GF-D8 (cell line): ENCODE measurements around the gene CLUH.
"Not testable (repeated sequence)": the region's sequence is repeated elsewhere in the genome, so short reads cannot be mapped to it uniquely, and the experiment has no call there.

ENCODE experiments used
- DNase-seq: peaks from one replicate; lab custom pipeline; 2025; lab: John Stamatoyannopoulos, UW

The CLUH gene

DNA sequence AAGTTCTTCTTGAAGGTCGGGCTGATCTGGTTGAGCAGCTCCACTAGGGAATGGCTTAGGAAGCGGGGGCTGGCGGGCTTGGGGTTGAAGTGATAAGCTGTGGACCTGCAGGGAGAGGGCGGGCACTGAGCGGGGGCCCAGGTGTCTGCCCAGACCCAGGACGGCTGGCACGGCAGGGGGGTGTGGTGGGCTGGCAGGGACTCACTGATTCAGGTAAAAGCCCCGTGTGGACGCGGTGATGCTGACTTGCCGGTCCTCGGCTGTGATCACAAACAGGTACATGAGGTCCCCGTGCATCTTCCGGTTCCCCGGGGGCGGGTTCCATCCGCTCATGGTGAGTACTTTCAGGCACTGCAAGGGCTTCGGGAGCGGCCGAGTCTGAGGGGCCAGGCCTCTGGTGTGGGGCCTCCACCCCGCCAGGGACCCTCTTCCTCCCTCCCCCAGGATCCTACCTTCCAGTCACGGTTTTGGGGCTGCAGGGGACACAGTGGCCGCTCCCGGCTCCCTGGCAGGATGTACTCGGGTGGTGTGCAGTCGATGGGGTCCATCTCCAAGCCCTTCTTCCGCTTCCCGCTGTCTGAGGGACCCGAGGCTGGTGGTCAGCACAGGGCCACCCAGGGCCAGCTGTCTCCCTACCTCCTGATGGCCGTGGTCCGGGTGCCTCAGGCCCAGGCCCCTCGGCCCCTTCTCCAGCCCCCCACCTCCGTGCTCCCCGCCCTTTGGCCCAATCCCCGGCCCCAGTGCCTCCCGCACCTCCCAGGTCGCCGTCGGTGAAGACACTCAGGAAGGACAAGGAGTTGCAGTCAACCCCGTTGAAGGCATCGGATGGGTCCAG lies 10.2 kb downstream of the CLUH start:
- no peak for DNase-seq

DNA sequence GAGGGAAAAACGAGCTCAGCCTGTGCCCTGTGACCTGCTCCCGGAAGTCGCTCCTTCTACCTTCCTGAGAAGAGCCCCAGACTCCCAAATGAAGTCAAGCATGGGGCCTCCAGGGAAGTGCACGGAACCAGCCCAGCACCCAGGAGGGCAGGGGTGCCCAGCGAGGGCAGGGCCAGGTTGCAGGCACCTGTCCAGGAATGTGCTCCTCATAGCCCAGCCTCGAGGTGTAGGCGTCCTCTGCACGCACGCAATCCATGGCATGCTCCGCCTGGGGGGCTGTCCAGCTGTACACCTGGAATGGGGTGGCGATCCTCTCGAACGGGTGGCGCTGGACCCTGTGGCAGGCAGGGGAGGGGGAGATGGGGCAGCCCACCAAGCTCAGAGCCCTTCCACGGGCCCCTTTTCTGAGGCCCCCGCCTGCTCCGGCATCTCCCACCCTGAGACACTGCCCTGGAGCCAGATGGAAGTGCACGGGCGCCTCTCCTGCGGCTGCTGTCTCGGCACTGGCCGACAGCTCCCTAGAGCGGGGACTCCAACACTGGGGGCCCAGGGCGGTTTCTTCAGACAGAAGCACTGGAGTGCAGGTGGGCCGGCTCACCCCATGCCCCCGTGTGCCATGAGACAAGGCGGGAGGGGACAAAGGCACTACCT lies 10.9 kb downstream of the CLUH start:
- DNase-seq = no peak

DNA sequence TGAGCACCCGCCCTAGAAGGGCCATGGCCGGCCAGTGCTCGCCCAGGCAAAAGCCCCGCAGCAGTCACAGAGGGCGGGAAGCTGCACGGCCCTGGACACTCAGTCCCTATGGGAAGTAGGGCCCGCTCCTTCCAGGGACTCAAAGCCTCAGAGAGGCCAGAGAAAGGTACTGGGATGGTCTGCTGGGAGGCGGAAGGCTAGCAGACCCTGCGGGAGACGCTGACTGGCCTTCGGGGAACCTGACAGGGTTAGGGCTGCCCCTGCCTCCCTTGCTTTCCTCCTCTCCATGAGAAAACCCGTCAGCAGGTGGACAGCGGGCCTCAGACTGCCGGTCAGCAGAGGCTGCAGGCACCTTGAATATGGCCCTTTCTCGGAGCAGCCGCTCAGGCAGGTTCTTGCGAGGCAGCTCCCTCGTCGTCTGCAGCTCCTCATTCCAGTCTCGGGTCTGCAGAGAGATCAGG lies 11.5 kb downstream of the CLUH start:
- no peak for DNase-seq

DNA sequence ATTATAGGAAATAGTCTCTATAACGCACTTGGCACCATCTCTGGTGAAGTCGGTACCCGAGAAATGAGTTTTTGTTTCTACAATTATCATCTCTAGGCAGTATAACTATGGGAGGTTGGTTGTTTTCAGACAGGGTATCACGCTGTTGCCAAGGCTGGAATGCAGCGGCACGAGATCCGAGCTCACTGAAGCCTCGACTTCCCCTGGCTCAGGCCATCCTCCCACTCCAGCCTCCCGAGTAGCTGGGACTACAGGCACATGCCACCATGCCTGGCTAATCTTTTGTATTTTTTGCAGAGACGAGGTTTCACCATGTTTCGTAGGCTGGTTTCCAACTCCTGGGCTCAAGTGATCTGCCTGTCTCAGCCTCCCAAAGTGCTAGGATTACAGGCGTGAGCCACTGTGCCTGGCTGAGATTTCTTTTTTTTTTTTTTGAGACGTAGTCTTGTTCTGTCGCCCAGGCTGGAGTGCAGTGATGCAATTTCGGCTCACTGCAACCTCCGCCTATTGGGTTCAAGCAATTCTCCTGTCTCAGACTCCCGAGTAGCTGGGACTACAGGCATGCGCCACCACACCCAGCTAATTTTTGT lies 12.3 kb downstream of the CLUH start:
- DNase-seq = not testable (repeated sequence)

GRCh38 chr17:2697611-2698162 lies 13.9 kb downstream of the CLUH start:
- DNase-seq = no peak

DNA sequence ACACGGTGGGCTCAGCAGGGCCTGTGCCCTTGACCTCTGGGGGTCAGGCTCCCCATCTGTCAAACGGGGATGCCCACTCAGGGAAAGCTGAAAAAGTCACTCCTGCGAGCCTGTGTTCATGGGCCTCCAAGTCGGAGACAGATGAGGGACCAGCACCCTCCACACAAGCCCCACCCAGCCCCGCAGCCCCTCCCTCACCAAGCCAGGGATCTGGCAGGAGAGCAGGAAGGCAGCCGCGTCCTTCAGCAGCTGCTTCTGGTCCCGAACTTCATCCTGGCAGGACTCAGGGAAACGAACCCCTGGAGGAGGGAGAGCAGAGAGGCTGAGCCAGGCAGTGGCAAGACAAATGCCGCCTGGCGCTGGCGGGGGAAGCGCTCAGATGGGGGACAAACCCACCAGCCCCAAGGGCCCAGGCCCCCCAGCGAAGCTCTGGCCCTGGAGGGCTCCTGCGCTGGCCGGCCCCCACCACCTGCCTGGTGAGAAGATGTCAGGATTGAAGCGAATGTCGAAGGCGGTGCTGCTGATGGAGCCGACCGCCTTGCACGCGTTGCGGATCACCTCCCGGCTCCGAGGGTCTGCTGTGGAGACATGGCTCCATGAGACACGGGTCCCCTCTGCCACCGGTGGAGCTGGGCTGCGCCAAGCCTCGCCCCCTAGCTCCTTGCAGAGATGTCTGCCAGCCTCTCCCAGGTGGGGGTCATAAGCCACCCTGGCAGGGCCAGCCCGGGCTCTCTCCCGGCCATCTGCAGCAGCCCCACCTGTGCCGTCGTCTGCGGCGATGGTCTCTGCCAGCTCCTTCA lies 15.4 kb downstream of the CLUH start:
- DNase-seq = no peak

DNA sequence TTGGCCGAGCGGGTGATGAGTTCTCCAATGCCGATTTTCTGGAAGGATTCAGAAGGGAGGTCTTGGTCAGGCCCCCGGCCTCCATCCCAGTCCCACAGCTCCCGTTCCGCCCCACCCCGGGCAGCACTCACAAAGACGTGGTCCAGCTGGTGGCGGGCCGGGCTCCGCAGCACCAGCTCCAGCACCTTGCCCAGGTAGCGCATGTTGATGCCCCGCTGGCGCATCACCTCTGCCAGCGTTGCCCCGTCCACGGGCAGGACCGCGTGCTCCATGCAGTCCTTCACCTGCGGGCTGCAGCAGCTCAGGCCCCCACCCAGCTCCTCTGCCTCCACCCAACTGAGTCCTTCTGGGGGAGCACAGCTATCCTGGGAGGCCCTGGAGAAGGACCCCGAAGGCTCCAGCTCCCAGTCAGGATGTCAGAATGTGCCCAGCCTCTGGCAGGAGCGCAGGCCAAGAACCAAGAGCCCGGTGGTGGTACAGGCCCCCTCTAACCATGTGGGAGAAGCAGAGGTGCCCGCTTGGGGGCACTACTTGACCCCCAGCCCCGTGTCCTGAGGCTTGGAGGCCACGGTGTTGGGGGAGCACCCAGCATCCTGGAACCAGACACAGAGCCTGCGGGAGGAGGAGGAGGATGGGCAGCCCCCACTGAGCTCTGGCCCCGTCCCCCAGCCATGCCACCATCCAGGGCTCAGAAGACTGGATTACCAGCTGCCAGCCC lies 16.2 kb downstream of the CLUH start:
- DNase-seq = no peak

GRCh38 chr17:2694381-2695242 lies 17.0 kb downstream of the CLUH start:
- no peak for DNase-seq

DNA sequence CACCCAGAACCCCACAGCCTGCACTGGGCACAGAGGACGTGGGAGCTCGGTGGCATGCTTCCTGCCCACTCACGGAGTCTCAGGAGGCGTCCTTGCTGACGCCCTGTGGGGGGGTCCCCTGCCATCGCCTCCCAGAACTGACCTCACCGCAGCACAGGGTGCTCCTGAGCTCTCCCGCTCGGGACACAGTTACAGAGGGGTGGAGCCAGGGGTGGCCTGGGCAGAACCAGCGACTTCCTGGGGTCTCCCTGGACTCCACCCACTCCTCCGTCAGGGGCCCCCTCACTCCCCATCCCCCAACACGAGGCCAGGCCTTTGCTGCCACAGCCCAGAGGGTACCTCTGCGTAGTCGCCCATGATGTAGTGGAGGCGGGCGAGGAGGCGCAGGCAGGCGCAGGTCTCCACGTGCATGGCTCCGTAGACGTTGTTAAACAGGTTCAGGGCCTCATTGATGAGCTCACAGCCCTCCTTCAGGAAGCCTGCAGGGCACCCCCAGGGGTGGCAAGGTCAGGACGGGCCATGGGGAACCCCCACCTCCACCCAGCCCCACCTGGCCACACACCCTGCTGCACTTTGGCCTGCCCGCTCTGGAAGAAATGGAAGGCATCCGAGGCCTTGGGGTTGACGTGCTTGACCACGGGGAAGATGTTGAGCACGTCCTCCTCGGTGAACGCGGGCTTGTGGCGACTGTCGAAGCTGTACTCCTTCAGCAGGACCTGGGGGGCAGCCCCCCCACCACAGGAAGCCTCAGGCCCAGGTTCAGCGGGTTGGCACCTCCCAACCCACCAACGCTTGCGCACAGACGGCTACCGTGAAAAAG lies 17.8 kb downstream of the CLUH start:
- no peak for DNase-seq

DNA sequence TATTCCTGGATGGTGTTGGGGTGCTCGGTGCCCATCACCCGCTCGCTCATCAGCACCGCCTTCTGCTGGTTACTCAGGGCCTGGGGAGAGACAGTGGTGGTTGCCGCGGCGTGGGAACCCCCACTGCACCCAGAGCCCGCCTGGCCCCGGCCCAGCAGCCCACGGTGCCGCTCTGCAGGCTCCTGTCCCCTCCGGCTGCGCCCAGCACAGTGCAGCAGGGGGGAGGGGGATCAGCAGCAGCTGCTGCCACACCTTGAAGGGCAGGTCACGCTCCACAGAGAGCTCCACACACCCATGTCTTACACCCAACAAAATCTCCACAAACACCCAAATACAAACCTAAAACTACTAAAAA lies 18.8 kb downstream of the CLUH start:
- DNase-seq = no peak

- DNase-seq = no peak
These were observed 19.4 kb downstream of the CLUH start for GRCh38 chr17:2691965-2692780.

DNA sequence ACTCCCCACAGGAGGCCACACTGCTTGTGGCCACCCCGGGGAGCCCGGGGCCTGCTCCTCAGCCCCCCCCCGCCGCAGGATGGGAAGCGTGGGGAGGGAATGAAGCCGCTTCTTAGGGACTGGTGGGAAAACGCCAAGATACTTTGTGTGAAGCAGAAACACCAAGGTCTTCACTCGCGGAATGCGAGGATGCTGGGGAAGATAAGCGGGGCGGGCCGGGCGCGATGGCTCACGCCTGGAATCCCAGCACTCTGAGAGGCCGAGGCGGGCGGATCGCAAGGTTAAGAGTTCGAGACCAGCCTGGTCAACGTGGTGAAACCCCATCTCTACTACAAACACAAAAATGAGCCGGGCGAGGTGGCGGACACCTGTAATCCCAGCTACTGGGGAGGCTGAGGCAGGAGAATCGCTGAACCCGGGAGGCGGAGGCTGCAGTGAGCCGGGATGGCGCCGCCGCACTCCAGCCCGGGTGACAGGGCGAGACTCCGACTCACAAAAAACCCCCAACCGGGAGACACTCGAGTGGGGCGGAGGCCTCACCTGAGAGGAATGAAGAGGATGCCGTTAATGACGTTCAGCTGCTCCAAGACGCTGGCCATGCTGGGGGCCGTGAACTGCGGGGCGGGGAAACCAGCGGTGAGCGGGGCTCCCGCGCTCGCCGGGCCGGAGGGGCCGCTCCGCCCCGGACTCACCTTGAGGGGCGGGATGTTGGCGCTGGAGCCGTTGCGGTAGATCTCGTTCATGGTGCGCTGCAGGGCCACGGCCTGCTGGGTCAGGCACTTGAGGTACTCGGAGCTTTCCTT lies 20.3 kb downstream of the CLUH start:
- no peak for DNase-seq

GRCh38 chr17:2690165-2691068 lies 21.1 kb downstream of the CLUH start:
- DNase-seq = no peak

- DNase-seq = no peak
These were observed 22.0 kb downstream of the CLUH start for GRCh38 chr17:2689411-2690164.

- no peak for DNase-seq
These were observed 22.9 kb downstream of the CLUH start for GRCh38 chr17:2688351-2689342.
